Ramos (cell line): ENCODE data around the gene TEP1.
"Not testable (repeated sequence)": the region's sequence is repeated elsewhere in the genome, so short reads cannot be mapped to it uniquely, and the experiment has no call there.

Source experiments
- in situ Hi-C: fragments of 300-500 bp; cut with MboI; formaldehyde crosslinking; loops from one replicate; pipeline ENCODE4 v1.14.3; 2022; ENCODE audit warnings: low sequenced_read_pairs; ENCODE audit not compliant: unreplicated experiment

The TEP1 gene

GRCh38 chr14:20412876-20413743, at the start of gene TEP1:
TSS of gene TEP1 (minus strand) at chr14:20413501. CDS start at chr14:20408439, 5,062 bp downstream.
- in situ Hi-C loops = no loop called here

- in situ Hi-C loops = loop anchor here (10.0 kb wide), 1 partner anchor 127 kb away; the partner anchor contains the start of gene CCNB1IP1
Observed at GRCh38 chr14:20461225-20462141, 48.2 kb upstream of the TEP1 start, which contains the start of gene PIP4P1. TSS of gene PIP4P1 (minus strand) at chr14:20461434. CDS start at chr14:20461325, 109 bp downstream.

- in situ Hi-C loops = loop anchor here (10.0 kb wide), 1 partner anchor 126 kb away; the partner anchor contains the start of gene CCNB1IP1
Observed at GRCh38 chr14:20460458-20461224, 47.3 kb upstream of the TEP1 start.

- in situ Hi-C loops = no loop called here
Observed at GRCh38 chr14:20458031-20458789, 44.9 kb upstream of the TEP1 start.

- in situ Hi-C loops = no loop called here
Observed at GRCh38 chr14:20456971-20457370, 43.7 kb upstream of the TEP1 start.

GRCh38 chr14:20455355-20456300, 42.3 kb upstream of the TEP1 start:
- in situ Hi-C loops = no loop called here

- in situ Hi-C loops = no loop called here
Observed at GRCh38 chr14:20454516-20455354, 41.4 kb upstream of the TEP1 start, which contains the start of the genes APEX1 and OSGEP. TSS of gene APEX1 (plus strand) at chr14:20455226. CDS start at chr14:20455646, 420 bp downstream. TSS of gene OSGEP (minus strand) at chr14:20454812. CDS start at chr14:20454683, 129 bp downstream.

- in situ Hi-C loops = not testable (repeated sequence)
Observed at GRCh38 chr14:20452831-20453230, 39.5 kb upstream of the TEP1 start.

GRCh38 chr14:20446889-20447288, 33.6 kb upstream of the TEP1 start:
- in situ Hi-C loops = no loop called here

- in situ Hi-C loops = not testable (repeated sequence)
Observed at GRCh38 chr14:20443650-20444049, 30.3 kb upstream of the TEP1 start.

- in situ Hi-C loops = no loop called here
Observed at GRCh38 chr14:20441461-20441860, 28.2 kb upstream of the TEP1 start.

GRCh38 chr14:20440882-20441281, 27.6 kb upstream of the TEP1 start:
- in situ Hi-C loops = no loop called here

- in situ Hi-C loops = no loop called here
Observed at GRCh38 chr14:20440465-20440864, 27.2 kb upstream of the TEP1 start.

GRCh38 chr14:20438664-20439063, 25.4 kb upstream of the TEP1 start:
- in situ Hi-C loops = no loop called here

GRCh38 chr14:20436363-20436755, 23.1 kb upstream of the TEP1 start:
- in situ Hi-C loops = no loop called here

GRCh38 chr14:20435582-20436362, 22.5 kb upstream of the TEP1 start, which contains the start of gene KLHL33:
TSS of gene KLHL33 (minus strand) at chr14:20436166. CDS start at chr14:20435811, 355 bp downstream.
- in situ Hi-C loops = no loop called here
